ENCODE measurements around the gene ST6GALNAC6. TPM values are rescaled to one million over a fixed set of nuclear protein-coding genes. Genes with fewer than 3 reads are reported as not detected.

The ST6GALNAC6 gene
- polyA plus RNA-seq, 1 donor from 2014 or later = 44.2 TPM

DNA sequence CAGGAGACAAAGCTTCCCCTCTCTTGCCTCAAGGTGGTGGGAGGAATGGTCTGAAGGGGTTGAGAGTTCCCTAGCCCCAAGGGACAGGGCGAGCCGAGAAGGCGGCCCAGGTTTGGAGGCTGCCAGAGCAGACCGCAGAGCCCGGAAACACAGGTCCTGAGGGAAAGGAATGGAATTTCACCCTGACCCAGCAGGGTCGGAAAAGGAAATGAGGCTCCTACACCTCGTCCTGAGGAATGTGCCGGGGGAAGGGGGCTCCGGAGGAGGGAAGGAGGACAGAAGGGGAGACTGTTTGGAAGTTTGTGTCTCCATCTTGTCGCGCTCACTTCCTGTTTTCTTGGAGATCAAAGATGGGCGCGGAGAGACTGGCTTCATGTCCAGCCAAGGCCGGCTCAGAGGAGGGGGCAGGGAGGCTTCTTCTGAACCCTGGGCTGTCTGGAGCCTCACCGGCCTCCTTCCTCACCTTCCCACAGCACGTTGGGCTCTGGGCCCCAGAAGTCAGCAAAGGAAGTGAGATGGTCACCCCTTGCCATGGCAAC lies 54.5 kb downstream of the ST6GALNAC6 start:
- H3K36me3 ChIP-seq (ENCODE audit: insufficient read depth, low read length) = no peaks in the 10 kb centered on the region
- no peak overlapping the region for H3K9ac ChIP-seq (ENCODE audit: low read length)
- H3F3A ChIP-seq (ENCODE audit: insufficient read depth, low read length, poor library complexity, severe bottlenecking) = no peaks in the 10 kb centered on the region
- H3K27ac ChIP-seq (ENCODE audit: low read length) = no peak overlapping the region
- no peaks in the 10 kb centered on the region for H3K79me2 ChIP-seq (replicated peaks; ENCODE audit: insufficient read depth, low read length)
- TF ChIP-seq TAF1 (IDR thresholded peaks at IDR 0.05; ENCODE audit: low read depth) = no peak
- TF ChIP-seq, protein P1, sequence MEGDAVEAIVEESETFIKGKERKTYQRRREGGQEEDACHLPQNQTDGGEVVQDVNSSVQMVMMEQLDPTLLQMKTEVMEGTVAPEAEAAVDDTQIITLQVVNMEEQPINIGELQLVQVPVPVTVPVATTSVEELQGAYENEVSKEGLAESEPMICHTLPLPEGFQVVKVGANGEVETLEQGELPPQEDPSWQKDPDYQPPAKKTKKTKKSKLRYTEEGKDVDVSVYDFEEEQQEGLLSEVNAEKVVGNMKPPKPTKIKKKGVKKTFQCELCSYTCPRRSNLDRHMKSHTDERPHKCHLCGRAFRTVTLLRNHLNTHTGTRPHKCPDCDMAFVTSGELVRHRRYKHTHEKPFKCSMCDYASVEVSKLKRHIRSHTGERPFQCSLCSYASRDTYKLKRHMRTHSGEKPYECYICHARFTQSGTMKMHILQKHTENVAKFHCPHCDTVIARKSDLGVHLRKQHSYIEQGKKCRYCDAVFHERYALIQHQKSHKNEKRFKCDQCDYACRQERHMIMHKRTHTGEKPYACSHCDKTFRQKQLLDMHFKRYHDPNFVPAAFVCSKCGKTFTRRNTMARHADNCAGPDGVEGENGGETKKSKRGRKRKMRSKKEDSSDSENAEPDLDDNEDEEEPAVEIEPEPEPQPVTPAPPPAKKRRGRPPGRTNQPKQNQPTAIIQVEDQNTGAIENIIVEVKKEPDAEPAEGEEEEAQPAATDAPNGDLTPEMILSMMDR (IDR thresholded peaks at IDR 0.05; ENCODE audit: poor library complexity, severe bottlenecking) = no peak
- TF ChIP-seq, protein P2, sequence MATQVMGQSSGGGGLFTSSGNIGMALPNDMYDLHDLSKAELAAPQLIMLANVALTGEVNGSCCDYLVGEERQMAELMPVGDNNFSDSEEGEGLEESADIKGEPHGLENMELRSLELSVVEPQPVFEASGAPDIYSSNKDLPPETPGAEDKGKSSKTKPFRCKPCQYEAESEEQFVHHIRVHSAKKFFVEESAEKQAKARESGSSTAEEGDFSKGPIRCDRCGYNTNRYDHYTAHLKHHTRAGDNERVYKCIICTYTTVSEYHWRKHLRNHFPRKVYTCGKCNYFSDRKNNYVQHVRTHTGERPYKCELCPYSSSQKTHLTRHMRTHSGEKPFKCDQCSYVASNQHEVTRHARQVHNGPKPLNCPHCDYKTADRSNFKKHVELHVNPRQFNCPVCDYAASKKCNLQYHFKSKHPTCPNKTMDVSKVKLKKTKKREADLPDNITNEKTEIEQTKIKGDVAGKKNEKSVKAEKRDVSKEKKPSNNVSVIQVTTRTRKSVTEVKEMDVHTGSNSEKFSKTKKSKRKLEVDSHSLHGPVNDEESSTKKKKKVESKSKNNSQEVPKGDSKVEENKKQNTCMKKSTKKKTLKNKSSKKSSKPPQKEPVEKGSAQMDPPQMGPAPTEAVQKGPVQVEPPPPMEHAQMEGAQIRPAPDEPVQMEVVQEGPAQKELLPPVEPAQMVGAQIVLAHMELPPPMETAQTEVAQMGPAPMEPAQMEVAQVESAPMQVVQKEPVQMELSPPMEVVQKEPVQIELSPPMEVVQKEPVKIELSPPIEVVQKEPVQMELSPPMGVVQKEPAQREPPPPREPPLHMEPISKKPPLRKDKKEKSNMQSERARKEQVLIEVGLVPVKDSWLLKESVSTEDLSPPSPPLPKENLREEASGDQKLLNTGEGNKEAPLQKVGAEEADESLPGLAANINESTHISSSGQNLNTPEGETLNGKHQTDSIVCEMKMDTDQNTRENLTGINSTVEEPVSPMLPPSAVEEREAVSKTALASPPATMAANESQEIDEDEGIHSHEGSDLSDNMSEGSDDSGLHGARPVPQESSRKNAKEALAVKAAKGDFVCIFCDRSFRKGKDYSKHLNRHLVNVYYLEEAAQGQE (IDR thresholded peaks at IDR 0.05; ENCODE audit: borderline replicate concordance) = no peak
- TF ChIP-seq EP300 (conservative IDR thresholded peaks at IDR 0.05; ENCODE audit: poor library complexity, severe bottlenecking) = no peak
- no peak for TF ChIP-seq MXI1 (conservative IDR thresholded peaks at IDR 0.05; ENCODE audit: poor library complexity, severe bottlenecking)
- TF ChIP-seq POLR2AphosphoS5 (IDR thresholded peaks at IDR 0.05) = no peak
- TF ChIP-seq RAD21 (conservative IDR thresholded peaks at IDR 0.05) = no peak
- TF ChIP-seq EZH2 (IDR thresholded peaks at IDR 0.05; ENCODE audit: borderline replicate concordance, insufficient read depth, low read length, poor library complexity, severe bottlenecking) = no peak
- TF ChIP-seq SMC3 (conservative IDR thresholded peaks at IDR 0.05; ENCODE audit: poor library complexity) = no peak
- no peak overlapping the region for H2AFZ ChIP-seq (ENCODE audit: low read depth, low read length)
- no peaks in the 10 kb centered on the region for H3K27me3 ChIP-seq (ENCODE audit: insufficient read depth, low read depth, low read length)
- no peak overlapping the region for H3K4me2 ChIP-seq (ENCODE audit: low read length)
- no peaks in the 10 kb centered on the region for H3K9me3 ChIP-seq (ENCODE audit: low read length)
- H3K4me3 ChIP-seq (ENCODE audit: low read length) = no peak overlapping the region
- no peaks in the 10 kb centered on the region for H3K9me2 ChIP-seq (ENCODE audit: insufficient read depth, low read length)
- H4K20me1 ChIP-seq (ENCODE audit: insufficient read depth) = no peaks in the 10 kb centered on the region

DNA sequence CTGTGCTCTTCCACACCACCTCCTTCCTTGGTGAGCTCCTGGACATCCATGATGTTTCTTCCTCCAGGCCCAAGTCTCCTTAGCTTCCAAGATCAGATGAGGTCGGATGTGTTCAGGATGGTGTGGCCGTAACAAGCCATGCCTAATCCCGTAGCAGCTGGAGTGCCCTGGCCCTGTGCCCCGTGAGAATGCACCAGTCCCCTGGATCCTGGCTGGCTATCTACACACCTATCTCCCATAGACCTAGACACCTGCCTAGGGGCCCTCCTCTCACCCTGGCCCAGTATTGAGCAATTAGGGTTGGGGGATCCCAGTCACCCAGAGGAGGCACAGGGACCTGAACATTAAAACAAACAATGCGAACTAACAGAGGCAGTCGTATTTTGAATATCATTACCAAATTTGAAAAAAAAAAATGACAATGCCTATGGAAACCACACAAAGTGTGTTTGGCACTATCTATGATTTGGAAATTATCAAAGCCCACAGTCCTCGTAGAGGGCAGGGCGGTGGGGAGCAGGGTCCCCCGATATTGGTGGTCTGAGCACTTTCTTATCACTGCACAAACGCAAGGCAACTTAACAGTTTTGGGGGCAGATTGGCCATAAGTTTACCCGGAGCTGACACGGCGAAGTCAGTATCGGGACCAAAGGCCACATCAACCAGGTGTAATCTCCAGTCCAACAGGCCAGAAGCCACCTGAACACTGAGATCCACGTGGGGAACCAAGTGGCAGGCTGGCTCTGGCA lies 58.1 kb downstream of the ST6GALNAC6 start:
- no peaks in the 10 kb centered on the region for H3K79me2 ChIP-seq (replicated peaks; ENCODE audit: insufficient read depth, low read length)
- no peaks in the 10 kb centered on the region for H3K27me3 ChIP-seq (ENCODE audit: insufficient read depth, low read depth, low read length)
- no peaks in the 10 kb centered on the region for H3K36me3 ChIP-seq (ENCODE audit: insufficient read depth, low read length)
- no peaks in the 10 kb centered on the region for H3K9me3 ChIP-seq (ENCODE audit: low read length)
- no peak overlapping the region for H3K9ac ChIP-seq (ENCODE audit: low read length)
- no peak overlapping the region for H3K27ac ChIP-seq (ENCODE audit: low read length)
- no peaks in the 10 kb centered on the region for H4K20me1 ChIP-seq (ENCODE audit: insufficient read depth)
- no peak overlapping the region for H2AFZ ChIP-seq (ENCODE audit: low read depth, low read length)
- no peak overlapping the region for H3K4me3 ChIP-seq (ENCODE audit: low read length)
- H3F3A ChIP-seq (ENCODE audit: insufficient read depth, low read length, poor library complexity, severe bottlenecking) = no peaks in the 10 kb centered on the region
- no peak for TF ChIP-seq SMC3 (conservative IDR thresholded peaks at IDR 0.05; ENCODE audit: poor library complexity)
- TF ChIP-seq EZH2 (IDR thresholded peaks at IDR 0.05; ENCODE audit: borderline replicate concordance, insufficient read depth, low read length, poor library complexity, severe bottlenecking) = no peak
- TF ChIP-seq TAF1 (IDR thresholded peaks at IDR 0.05; ENCODE audit: low read depth) = no peak
- no peak for TF ChIP-seq MXI1 (conservative IDR thresholded peaks at IDR 0.05; ENCODE audit: poor library complexity, severe bottlenecking)
- TF ChIP-seq RAD21 (conservative IDR thresholded peaks at IDR 0.05) = no peak
- H3K9me2 ChIP-seq (ENCODE audit: insufficient read depth, low read length) = no peaks in the 10 kb centered on the region
- H3K4me2 ChIP-seq (ENCODE audit: low read length) = no peak overlapping the region

All from neural cell (in vitro differentiated cells).